Cardiac fibroblast (primary cell): ENCODE measurements around the gene CAVIN2.

ENCODE experiments used
- DNase-seq, 2 donors: peaks; one replicate each; pipeline versions ENCODE4 v3.0.0 to v3.0.0-alpha.2; 2010; ENCODE audit warnings: low read depth in 2 of 2
- H3K4me3 ChIP-seq, 2 donors: replicated peaks in 1 of 2; 1 replicate in 1 of 2; 2 replicates in 1 of 2; pipeline ENCODE4 v1.5.1; 2011; ENCODE audit warnings: low read depth in 2 of 2, low read length in 2 of 2, mild to moderate bottlenecking in 2 of 2, moderate library complexity in 1 of 2
- CTCF ChIP-seq: IDR thresholded peaks from one replicate; pipeline ENCODE4 v1.5.1; 2011; ENCODE audit warnings: low read depth, mild to moderate bottlenecking, low read length, inconsistent platforms

The CAVIN2 gene

GRCh38 chr2:191840921-191841320, 6.0 kb downstream of the CAVIN2 start:
- DNase-seq, result no peak
- H3K4me3 ChIP-seq, result no peak overlapping the region
- no peak for TF ChIP-seq CTCF

GRCh38 chr2:191839918-191840804, 6.7 kb downstream of the CAVIN2 start:
- no peak for TF ChIP-seq CTCF
- DNase-seq, result no peak
- H3K4me3 ChIP-seq, result no peak overlapping the region

- DNase-seq, result no peak
- H3K4me3 ChIP-seq, result no peak overlapping the region
- no peak for TF ChIP-seq CTCF
Measured at GRCh38 chr2:191838526-191838925, 8.4 kb downstream of the CAVIN2 start.

- H3K4me3 ChIP-seq, result no peak overlapping the region
- no peak for TF ChIP-seq CTCF
- peak; percentile 24 to 29 for DNase-seq
Measured at GRCh38 chr2:191836853-191837769, 9.8 kb downstream of the CAVIN2 start.

- no peak for TF ChIP-seq CTCF
- no peak overlapping the region for H3K4me3 ChIP-seq
- no peak for DNase-seq
Measured at GRCh38 chr2:191836471-191836852, 10.4 kb downstream of the CAVIN2 start.

- DNase-seq, result peak in 1 of 2 donors; percentile 56
- no peak overlapping the region for H3K4me3 ChIP-seq
- no peak for TF ChIP-seq CTCF
Measured at GRCh38 chr2:191835539-191836350, 11.1 kb downstream of the CAVIN2 start.
